ENCODE results near the gene SLC49A4.
"Not testable (repeated sequence)": the region's sequence is repeated elsewhere in the genome, so short reads cannot be mapped to it uniquely, and the experiment has no call there.

The SLC49A4 gene, protein sequence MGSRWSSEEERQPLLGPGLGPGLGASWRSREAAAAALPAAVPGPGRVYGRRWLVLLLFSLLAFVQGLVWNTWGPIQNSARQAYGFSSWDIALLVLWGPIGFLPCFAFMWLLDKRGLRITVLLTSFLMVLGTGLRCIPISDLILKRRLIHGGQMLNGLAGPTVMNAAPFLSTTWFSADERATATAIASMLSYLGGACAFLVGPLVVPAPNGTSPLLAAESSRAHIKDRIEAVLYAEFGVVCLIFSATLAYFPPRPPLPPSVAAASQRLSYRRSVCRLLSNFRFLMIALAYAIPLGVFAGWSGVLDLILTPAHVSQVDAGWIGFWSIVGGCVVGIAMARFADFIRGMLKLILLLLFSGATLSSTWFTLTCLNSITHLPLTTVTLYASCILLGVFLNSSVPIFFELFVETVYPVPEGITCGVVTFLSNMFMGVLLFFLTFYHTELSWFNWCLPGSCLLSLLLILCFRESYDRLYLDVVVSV

DNA sequence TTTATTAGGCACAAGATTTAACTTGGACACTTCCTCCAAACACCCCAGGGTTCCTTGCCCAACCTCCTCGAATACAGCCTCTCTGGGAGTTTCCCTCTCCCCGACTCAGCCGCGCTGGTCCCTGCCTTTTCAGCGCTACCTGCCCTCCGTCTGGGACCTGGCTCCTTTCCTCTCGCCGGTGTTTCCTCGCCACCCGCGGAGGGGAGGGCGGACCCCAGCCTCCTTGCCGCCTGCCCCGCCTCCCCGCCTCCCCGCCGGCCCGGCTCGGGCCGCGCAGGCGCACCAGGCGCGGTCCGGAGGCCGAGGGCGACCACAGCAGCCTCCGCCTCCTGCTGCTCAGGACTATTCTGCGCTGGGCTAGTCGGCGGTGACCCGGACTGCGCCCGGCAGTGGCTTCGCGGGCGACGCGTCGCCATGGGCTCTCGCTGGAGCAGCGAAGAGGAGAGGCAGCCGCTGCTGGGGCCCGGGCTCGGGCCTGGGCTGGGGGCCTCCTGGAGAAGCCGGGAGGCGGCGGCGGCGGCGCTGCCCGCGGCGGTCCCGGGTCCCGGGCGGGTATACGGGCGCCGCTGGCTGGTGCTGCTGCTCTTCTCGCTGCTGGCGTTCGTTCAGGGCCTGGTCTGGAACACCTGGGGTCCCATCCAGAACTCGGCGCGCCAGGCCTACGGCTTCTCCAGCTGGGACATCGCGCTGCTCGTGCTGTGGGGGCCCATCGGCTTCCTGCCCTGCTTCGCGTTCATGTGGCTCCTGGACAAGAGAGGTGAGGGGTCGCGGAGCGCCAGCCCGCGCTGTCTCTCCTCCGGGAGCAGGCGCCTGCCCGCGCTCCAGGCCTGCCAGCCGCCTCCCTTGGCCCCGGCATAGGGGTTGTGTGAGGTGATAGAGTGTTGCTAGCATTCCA is at the start of gene SLC49A4:
Gene SLC49A4, plus strand, starts transcription at position 291 of the 895 bp plus-strand sequence. Its CDS starts 124 bp downstream, at position 415.
- Mint-ChIP-seq H3K27me3 (no peaks in the 10 kb centered on the region), H3K36me3 (ENCODE audit: insufficient read depth) (peaks cover 11% of the 10 kb centered on the region), H3K27ac (ENCODE audit: low read depth) (peak within 1 kb of the TSS; percentile 93), H3K4me3 (no peak within 1 kb of the TSS), H3K9me3 (no peaks in the 10 kb centered on the region), H3K4me1 (peaks cover 27% of the 10 kb centered on the region)
- DNase-seq (ENCODE audit: low spot score in 2 of 2) (peak; percentile 47), ATAC-seq (replicated peaks; ENCODE audit: extremely low read depth, poor library complexity, severe bottlenecking) (peak; percentile 37)

DNA sequence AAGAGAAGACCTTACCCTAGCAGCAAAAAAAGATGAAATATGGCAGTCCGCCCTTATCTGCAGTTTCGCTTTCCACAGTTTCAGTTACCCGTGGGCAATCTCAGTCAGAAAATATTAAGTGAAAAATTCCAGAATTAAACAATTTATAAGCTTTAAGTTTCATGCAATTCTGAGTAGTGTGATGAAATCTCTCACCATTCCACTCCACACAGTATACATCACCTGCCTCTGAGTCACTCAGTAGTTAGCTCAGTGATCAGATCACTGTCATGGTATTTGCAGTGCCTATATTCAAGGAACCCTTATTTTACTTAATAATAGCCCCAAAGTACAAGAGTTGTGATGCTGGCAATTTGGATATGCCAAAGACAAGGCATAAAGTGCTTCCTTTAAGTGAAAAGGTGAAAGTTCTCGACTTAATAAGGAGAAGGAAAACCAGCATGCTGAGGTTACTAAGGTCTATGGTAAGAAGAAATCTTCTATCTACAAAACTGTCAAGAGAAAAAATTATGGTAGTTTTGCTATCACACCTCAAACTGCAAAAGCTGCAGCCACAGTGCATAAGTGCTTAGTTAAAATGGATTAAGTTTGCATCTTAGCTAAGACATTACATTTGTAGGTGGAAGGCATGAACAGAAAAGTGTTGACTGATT is 49.4 kb upstream of the SLC49A4 start:
- no peaks in the 10 kb centered on the region for H3K9me3 Mint-ChIP-seq
- DNase-seq (ENCODE audit: low spot score in 2 of 2) (no peak), ATAC-seq (replicated peaks; ENCODE audit: extremely low read depth, poor library complexity, severe bottlenecking) (no peak)
- H3K4me1 Mint-ChIP-seq = no peaks in the 10 kb centered on the region
- H3K36me3 Mint-ChIP-seq (ENCODE audit: insufficient read depth) = peaks cover 14% of the 10 kb centered on the region
- H3K27me3 Mint-ChIP-seq = no peaks in the 10 kb centered on the region
- H3K4me3 Mint-ChIP-seq = no peak overlapping the region
- no peak overlapping the region for H3K27ac Mint-ChIP-seq (ENCODE audit: low read depth)

DNA sequence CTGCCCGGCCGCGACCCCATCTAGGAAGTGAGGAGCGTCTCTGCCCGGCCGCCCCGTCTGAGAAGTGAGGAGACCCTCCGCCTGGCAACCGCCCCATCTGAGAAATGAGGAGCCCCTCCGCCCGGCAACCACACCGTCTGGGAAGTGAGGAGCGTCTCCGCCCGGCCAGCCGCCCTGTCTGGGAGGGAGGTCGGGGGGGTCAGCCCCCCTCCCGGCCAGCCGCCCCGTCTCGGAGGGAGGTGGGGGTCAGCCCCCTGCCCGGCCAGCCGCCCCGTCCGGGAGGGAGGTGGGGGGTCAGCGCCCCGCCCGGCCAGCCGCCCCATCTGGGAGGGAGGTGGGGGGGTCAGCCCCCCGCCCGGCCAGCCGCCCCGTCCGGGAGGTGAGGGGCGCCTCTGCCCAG is 47.6 kb upstream of the SLC49A4 start:
- H3K36me3 Mint-ChIP-seq (ENCODE audit: insufficient read depth) = peaks cover 14% of the 10 kb centered on the region
- not testable (repeated sequence) for H3K27me3 Mint-ChIP-seq; H3K9me3 Mint-ChIP-seq; H3K27ac Mint-ChIP-seq (ENCODE audit: low read depth); H3K4me3 Mint-ChIP-seq; H3K4me1 Mint-ChIP-seq; DNase-seq (ENCODE audit: low spot score in 2 of 2); ATAC-seq (replicated peaks; ENCODE audit: extremely low read depth, poor library complexity, severe bottlenecking)

DNA sequence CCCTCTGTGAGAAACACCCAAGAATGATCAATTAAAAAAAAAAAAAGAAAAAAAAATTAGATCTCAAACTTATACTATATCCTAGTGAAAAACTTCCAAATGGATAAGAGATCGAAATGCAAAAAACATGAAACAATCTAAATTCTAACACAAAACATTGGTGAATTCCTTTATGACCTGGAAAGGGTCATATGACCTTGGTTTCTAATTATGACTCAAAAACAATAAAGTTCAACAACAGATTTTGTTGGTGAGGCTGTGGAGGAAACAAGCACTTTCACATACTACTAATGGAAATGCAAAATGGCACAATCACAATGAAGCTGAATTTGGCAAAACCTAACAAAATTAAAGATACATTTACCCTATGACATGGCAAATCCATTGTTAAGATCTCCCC is 46.5 kb upstream of the SLC49A4 start:
- ATAC-seq (replicated peaks; ENCODE audit: extremely low read depth, poor library complexity, severe bottlenecking) (no peak), DNase-seq (ENCODE audit: low spot score in 2 of 2) (no peak)
- no peak overlapping the region for H3K27ac Mint-ChIP-seq (ENCODE audit: low read depth)
- no peak overlapping the region for H3K4me3 Mint-ChIP-seq
- peaks cover 15% of the 10 kb centered on the region for H3K36me3 Mint-ChIP-seq (ENCODE audit: insufficient read depth)
- no peaks in the 10 kb centered on the region for H3K27me3 Mint-ChIP-seq
- H3K9me3 Mint-ChIP-seq = no peaks in the 10 kb centered on the region
- no peaks in the 10 kb centered on the region for H3K4me1 Mint-ChIP-seq

DNA sequence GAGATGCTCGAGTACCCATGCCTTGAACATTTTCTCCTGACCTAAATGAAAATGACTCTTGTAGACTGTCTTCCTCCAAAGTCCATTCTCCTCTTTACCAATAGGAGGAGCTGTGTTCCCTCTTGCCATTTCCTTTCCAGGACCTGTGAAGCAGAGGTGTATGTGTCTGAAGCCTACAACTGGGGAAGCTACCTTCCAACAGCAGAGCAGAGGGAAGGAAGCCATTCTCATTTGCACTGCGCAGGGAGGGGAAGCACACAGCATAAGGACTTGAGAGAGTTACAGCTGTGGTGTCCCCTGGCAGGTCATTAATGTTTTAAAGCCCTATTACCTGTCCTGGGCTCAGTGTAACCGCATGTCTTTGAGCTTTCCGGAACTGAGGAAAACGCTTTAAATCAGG is 39.9 kb upstream of the SLC49A4 start:
- Mint-ChIP-seq H3K9me3 (no peaks in the 10 kb centered on the region), H3K4me1 (no peaks in the 10 kb centered on the region), H3K36me3 (ENCODE audit: insufficient read depth) (peaks cover 19% of the 10 kb centered on the region), H3K4me3 (no peak overlapping the region), H3K27ac (ENCODE audit: low read depth) (no peak overlapping the region), H3K27me3 (no peaks in the 10 kb centered on the region)
- DNase-seq (ENCODE audit: low spot score in 2 of 2) (no peak), ATAC-seq (replicated peaks; ENCODE audit: extremely low read depth, poor library complexity, severe bottlenecking) (peak; percentile 36)

DNA sequence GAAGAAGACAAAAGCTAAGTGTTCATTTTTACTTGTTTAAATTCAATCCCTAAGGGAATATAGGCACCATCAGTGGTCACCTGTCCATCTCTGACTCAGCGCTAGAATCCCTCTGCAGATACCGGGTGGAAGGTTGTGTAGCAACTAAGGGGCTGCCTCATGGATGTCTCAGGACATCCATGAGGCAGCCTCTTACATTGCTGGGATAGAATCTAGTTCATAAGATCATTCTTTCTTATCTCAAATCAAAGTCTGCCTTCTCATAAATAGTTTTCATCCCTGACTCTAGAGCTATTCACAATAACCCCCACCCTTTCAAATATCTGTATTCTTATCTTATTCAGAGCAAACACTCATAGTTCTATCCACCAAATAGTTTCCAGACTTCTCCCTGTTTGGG is 39.4 kb upstream of the SLC49A4 start:
- H3K9me3 Mint-ChIP-seq = no peaks in the 10 kb centered on the region
- ATAC-seq (replicated peaks; ENCODE audit: extremely low read depth, poor library complexity, severe bottlenecking) = no peak
- DNase-seq (ENCODE audit: low spot score in 2 of 2) = no peak
- no peaks in the 10 kb centered on the region for H3K27me3 Mint-ChIP-seq
- H3K4me3 Mint-ChIP-seq = no peak overlapping the region
- H3K4me1 Mint-ChIP-seq = no peaks in the 10 kb centered on the region
- H3K36me3 Mint-ChIP-seq (ENCODE audit: insufficient read depth) = peaks cover 19% of the 10 kb centered on the region
- H3K27ac Mint-ChIP-seq (ENCODE audit: low read depth) = no peak overlapping the region

DNA sequence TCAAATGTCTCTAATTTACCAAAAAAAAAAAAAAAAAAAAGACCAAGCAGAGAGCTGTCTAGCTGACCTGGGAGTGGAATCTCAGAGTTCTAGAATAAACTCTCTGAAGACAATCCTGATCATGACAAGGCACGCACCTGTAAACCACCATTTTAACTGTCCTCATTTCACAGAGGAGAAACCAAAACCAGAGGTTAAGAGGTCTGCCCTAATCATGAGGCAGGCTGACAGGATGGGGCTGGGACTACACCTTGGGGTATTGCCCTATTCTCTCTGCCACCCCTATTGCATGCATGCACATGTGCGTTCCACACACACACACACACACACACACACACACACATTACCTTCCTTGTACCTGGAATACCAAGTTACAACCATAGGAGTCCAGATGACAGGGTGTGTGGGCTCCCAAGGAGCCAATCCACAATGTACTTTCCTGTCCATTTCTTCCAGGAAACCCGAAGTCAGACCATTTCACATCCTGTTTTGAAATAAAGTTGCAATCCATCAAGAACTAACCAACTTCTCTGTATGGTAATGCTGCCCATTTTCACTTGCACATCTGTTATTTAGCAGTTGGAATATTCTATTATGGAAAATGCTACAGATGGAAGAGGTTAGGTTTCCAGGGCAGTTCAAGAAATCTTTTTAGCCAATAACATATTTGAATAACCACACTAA is 35.9 kb upstream of the SLC49A4 start:
- no peaks in the 10 kb centered on the region for H3K9me3 Mint-ChIP-seq
- no peaks in the 10 kb centered on the region for H3K4me1 Mint-ChIP-seq
- H3K27ac Mint-ChIP-seq (ENCODE audit: low read depth) = no peak overlapping the region
- DNase-seq (ENCODE audit: low spot score in 2 of 2) = no peak
- H3K36me3 Mint-ChIP-seq (ENCODE audit: insufficient read depth) = peaks cover 12% of the 10 kb centered on the region
- ATAC-seq (replicated peaks; ENCODE audit: extremely low read depth, poor library complexity, severe bottlenecking) = no peak
- no peaks in the 10 kb centered on the region for H3K27me3 Mint-ChIP-seq
- H3K4me3 Mint-ChIP-seq = no peak overlapping the region

DNA sequence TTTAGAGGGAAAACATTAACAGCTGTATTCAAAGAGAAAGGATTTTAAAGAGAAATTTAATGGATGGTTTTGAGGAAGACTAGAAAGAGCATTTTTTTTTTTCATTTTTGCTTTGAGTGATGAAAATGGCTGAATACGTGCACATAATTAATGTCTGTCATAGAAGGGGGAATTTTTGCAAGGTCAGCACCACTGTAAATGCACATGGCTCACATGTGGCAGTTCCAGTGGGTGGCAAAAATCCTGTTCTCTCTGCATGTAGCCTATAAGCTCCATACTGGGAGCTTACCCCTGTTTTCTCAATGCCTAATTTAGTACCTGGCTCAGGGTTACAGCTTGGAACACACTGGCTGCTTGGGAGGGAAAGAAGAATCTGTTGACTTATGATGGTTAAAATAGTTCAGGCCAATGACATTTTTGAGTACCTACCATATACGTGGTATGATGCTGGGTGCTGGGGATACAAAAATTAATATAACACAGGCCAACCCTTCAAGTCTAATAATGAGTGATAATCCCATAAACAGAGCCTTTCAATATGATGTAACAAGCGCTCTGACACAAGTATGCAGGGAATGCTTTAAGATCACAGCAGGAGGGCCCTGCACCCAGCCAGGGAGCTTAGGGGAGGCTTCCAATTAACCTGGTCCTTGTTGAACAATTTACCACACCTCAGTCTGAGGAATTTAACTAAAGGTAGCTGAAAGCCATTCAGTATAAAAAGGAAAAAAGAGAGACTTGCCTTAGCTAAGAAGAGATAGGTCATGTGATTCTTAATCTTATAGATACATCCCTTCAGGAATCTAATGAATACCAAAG is 34.2 kb upstream of the SLC49A4 start:
- Mint-ChIP-seq H3K36me3 (ENCODE audit: insufficient read depth) (peaks cover 10% of the 10 kb centered on the region), H3K9me3 (no peaks in the 10 kb centered on the region), H3K27ac (ENCODE audit: low read depth) (peak overlapping the region; percentile 19), H3K4me3 (no peak overlapping the region), H3K4me1 (no peaks in the 10 kb centered on the region), H3K27me3 (no peaks in the 10 kb centered on the region)
- DNase-seq (ENCODE audit: low spot score in 2 of 2) = no peak
- no peak for ATAC-seq (replicated peaks; ENCODE audit: extremely low read depth, poor library complexity, severe bottlenecking)

DNA sequence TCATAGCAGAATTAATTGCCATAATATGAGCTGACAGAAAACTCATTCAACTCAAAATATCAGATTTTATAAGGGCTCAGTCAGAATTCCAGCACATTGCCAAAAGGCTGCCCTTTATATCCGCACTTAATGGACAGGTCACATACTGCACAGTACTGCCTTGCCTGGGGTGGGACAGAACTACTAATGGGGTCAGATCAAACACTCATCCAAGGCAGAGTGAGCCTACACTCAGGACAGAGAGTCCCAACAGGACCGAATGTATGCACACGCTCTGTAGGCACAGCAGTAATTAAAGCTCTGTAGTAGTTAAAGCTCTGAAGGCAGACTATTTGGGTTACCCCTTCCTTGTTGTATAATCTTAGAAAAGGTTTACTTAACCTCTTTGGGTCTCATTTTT is 28.4 kb upstream of the SLC49A4 start:
- Mint-ChIP-seq H3K27ac (ENCODE audit: low read depth) (no peak overlapping the region), H3K4me3 (no peak overlapping the region), H3K27me3 (no peaks in the 10 kb centered on the region), H3K36me3 (ENCODE audit: insufficient read depth) (peaks cover 9% of the 10 kb centered on the region), H3K4me1 (no peaks in the 10 kb centered on the region), H3K9me3 (no peaks in the 10 kb centered on the region)
- DNase-seq (ENCODE audit: low spot score in 2 of 2) (no peak), ATAC-seq (replicated peaks; ENCODE audit: extremely low read depth, poor library complexity, severe bottlenecking) (no peak)

DNA sequence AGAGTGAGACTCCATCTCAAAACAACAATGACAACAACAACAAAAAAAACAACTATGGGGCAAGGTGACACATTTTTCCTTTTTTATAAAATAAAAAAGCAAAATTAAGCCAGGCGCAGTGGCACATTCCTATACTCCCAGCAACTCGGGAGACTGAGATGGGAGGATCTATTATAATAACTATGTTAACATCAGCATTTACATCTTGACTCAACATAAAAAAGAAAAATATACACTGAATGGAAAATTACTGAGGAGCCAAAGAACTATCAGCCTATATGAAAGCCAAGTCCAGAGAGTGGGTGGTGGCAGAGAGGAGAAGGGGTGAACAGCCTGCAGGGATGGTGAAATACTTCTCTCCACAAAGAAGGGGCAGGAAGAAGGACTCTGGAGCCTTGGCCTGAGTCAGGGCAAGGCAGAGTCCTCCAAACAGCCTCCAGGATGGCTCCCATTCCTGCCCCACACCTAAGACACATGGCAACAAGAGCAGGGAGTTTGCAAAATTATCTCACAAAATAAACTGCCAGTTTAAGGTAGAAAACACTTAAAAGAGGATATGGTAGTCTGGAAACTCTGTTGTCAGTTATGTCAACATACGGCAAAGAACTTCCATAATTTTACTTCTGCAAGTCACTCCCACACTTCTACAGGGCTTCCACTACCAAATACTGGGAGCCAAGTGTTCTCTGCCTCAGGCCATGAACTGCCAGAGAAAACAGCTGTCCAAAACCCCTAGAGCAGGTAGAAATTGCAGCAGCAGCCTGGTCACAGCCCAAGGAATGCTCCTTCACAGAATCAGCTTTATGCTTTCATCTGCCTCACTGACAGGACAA is 27.1 kb upstream of the SLC49A4 start:
- peaks cover 9% of the 10 kb centered on the region for H3K36me3 Mint-ChIP-seq (ENCODE audit: insufficient read depth)
- no peak for DNase-seq (ENCODE audit: low spot score in 2 of 2)
- H3K4me1 Mint-ChIP-seq = no peaks in the 10 kb centered on the region
- no peak overlapping the region for H3K4me3 Mint-ChIP-seq
- ATAC-seq (replicated peaks; ENCODE audit: extremely low read depth, poor library complexity, severe bottlenecking) = no peak
- no peaks in the 10 kb centered on the region for H3K9me3 Mint-ChIP-seq
- no peaks in the 10 kb centered on the region for H3K27me3 Mint-ChIP-seq
- H3K27ac Mint-ChIP-seq (ENCODE audit: low read depth) = no peak overlapping the region
